ENCODE measurements around the gene FADS3.

- TF ChIP-seq POLR2AphosphoS5 (IDR thresholded peaks at IDR 0.05; ENCODE audit: low read depth) = no peak
- no peak for TF ChIP-seq EZH2 (IDR thresholded peaks at IDR 0.05; ENCODE audit: low read depth, unreplicated experiment)
Measured at GRCh38 chr11:61846362-61847020, 44.9 kb downstream of the FADS3 start.
